Fibroblast of pulmonary artery (primary cell): ENCODE results near the gene EIF4G3.
"Not testable (repeated sequence)": the region's sequence is repeated elsewhere in the genome, so short reads cannot be mapped to it uniquely, and the experiment has no call there.

ENCODE experiments used
- DNase-seq: peaks from one replicate; pipeline ENCODE4 v3.0.0-alpha.2; 2010; ENCODE audit warnings: low read depth
- H3K4me3 ChIP-seq: replicated peaks from 2 replicates; pipeline ENCODE4 v1.5.1; 2011; ENCODE audit warnings: low read depth, mild to moderate bottlenecking, control low read depth, low read length, moderate library complexity
- TF ChIP-seq, protein P1 (sequence below): IDR thresholded peaks from 2 replicates; pipeline ENCODE4 v1.5.1; 2011; ENCODE audit warnings: mild to moderate bottlenecking, control low read depth, low read length, inconsistent platforms; ENCODE audit errors: missing control alignments

The EIF4G3 gene

GRCh38 chr1:21212126-21212525 lies 35.4 kb upstream of the EIF4G3 start:
- TF ChIP-seq, protein P1, sequence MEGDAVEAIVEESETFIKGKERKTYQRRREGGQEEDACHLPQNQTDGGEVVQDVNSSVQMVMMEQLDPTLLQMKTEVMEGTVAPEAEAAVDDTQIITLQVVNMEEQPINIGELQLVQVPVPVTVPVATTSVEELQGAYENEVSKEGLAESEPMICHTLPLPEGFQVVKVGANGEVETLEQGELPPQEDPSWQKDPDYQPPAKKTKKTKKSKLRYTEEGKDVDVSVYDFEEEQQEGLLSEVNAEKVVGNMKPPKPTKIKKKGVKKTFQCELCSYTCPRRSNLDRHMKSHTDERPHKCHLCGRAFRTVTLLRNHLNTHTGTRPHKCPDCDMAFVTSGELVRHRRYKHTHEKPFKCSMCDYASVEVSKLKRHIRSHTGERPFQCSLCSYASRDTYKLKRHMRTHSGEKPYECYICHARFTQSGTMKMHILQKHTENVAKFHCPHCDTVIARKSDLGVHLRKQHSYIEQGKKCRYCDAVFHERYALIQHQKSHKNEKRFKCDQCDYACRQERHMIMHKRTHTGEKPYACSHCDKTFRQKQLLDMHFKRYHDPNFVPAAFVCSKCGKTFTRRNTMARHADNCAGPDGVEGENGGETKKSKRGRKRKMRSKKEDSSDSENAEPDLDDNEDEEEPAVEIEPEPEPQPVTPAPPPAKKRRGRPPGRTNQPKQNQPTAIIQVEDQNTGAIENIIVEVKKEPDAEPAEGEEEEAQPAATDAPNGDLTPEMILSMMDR: no peak
- H3K4me3 ChIP-seq: no peak overlapping the region
- peak; percentile 21 for DNase-seq

DNA sequence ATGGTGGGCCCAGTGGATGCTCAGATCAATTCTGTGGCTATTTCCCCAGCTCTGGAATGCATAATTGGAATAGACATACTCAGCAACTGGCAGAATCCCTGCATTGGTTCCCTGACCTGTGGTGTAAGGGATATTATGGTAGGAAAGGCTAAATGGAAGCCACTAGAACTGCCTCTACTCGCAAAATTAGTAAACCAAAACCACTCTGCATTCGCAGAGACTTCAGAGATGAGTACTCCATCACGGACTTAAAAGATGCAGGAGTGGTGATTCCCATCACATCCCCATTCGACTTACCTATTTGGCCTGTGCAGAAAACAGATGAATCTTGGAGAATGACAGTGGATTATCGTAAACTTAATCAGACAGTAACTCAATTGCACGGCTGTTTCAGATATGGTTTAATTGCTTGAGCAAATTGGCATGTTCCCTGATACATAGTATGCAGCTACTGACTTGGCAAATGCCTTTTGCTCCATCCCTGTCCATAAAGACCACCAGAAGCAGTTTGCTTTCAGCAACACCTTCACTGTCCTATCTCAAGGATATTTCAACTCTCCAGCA lies 31.5 kb upstream of the EIF4G3 start:
- not testable (repeated sequence) for DNase-seq, H3K4me3 ChIP-seq

DNA sequence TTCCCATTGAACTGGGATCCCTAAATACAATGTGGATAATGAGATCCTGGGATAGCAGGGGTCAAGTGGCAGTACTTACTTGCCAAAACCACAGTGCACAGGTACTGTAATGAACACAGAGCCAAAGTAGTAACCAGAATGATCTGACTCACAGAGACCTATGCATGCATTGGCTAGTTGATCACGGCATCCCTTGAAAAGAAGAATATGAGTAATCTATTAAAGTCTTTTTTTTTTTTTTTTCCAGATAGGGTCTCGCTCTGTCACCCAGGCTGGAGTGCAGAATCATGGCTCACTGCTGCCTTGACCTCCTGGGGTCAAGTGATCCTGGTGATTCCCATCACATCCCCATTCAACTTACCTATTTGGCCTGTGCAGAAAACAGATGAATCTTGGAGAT lies 29.4 kb upstream of the EIF4G3 start:
- TF ChIP-seq, protein P1: no peak
- DNase-seq: no peak
- no peak overlapping the region for H3K4me3 ChIP-seq

DNA sequence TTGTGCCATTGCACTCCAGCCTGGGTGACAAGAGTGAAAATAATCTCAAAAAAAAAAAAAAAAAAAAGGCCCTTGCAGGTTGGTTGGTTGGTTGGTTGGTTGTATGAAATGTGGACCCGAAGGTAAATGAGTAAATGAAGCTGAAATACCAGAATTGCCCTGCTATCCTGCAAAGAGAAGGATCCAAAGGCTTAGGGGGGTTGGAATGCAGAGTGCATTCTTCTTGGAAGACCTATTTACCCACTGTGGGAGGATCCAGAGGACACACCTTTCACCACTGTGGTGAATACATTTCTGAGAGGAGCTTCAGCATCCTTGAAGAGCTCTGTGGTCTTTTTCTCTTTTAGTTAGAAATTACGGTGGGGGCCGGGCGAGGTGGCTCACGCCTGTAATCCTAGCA lies 28.7 kb upstream of the EIF4G3 start:
- DNase-seq: no peak
- TF ChIP-seq, protein P1: no peak
- no peak overlapping the region for H3K4me3 ChIP-seq

GRCh38 chr1:21201650-21202049 lies 25.0 kb upstream of the EIF4G3 start:
- TF ChIP-seq, protein P1: no peak
- DNase-seq: no peak
- H3K4me3 ChIP-seq: no peak overlapping the region

- H3K4me3 ChIP-seq, DNase-seq: not testable (repeated sequence)
Measured at GRCh38 chr1:21201238-21201637, 24.5 kb upstream of the EIF4G3 start.

GRCh38 chr1:21200767-21201166 lies 24.1 kb upstream of the EIF4G3 start:
- no peak overlapping the region for H3K4me3 ChIP-seq
- DNase-seq: peak; percentile 50

GRCh38 chr1:21198929-21199328 lies 22.2 kb upstream of the EIF4G3 start:
- no peak for DNase-seq
- TF ChIP-seq, protein P1: no peak
- no peak overlapping the region for H3K4me3 ChIP-seq

More at GRCh38 chr1:21200767-21201166, 24.1 kb upstream of the EIF4G3 start:
- TF ChIP-seq, protein P1: no peak
